ENCODE results near the gene GPR18.

DNA sequence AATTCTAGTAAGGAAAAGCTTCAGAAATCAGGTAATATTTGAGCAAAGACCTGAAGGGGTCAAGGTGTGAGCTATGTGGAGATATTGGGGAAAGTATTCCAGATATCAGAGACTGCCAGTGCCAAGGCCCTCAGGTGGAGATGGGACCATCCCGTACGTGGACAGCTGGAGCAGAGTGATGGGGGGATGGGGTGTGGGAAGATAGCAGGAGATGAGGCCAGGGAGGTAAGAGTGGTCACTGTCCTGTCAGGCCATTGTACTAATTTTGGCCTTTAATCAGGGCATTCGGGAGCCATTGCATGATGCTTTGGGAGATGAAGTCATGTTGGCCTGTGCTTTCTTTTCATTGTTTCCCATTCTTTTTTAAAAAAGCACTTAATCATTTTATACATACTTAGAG, 13.1 kb upstream of the GPR18 start:
- TF ChIP-seq, protein P1, sequence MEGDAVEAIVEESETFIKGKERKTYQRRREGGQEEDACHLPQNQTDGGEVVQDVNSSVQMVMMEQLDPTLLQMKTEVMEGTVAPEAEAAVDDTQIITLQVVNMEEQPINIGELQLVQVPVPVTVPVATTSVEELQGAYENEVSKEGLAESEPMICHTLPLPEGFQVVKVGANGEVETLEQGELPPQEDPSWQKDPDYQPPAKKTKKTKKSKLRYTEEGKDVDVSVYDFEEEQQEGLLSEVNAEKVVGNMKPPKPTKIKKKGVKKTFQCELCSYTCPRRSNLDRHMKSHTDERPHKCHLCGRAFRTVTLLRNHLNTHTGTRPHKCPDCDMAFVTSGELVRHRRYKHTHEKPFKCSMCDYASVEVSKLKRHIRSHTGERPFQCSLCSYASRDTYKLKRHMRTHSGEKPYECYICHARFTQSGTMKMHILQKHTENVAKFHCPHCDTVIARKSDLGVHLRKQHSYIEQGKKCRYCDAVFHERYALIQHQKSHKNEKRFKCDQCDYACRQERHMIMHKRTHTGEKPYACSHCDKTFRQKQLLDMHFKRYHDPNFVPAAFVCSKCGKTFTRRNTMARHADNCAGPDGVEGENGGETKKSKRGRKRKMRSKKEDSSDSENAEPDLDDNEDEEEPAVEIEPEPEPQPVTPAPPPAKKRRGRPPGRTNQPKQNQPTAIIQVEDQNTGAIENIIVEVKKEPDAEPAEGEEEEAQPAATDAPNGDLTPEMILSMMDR (conservative IDR thresholded peaks at IDR 0.05), result no peak
- TF ChIP-seq EZH2 (IDR thresholded peaks at IDR 0.05; ENCODE audit: low read depth), result no peak

Data from PC-9 (cell line).